Mesodermal cell (in vitro differentiated cells): Measurements from ENCODE around the gene DAZAP1.
A peak's percentile ranks its signal among the peaks of the same experiment; 100 is the strongest.

Source experiments
- H3K27ac ChIP-seq: 2 replicates; pipeline ENCODE4 v1.7.0; 2013; ENCODE audit warnings: mild to moderate bottlenecking, low read depth, low read length, moderate library complexity; ENCODE audit not compliant: severe bottlenecking
- H3K36me3 ChIP-seq: 2 replicates; pipeline ENCODE4 v1.7.1; 2013; ENCODE audit warnings: mild to moderate bottlenecking, low read length, moderate library complexity; ENCODE audit not compliant: control insufficient read depth, insufficient read depth
- H3K4me1 ChIP-seq: one replicate; pipeline ENCODE4 v1.7.1; 2013; ENCODE audit warnings: mild to moderate bottlenecking, low read length; ENCODE audit not compliant: insufficient read depth, control insufficient read depth, poor library complexity, severe bottlenecking
- H3K4me3 ChIP-seq: 2 replicates; pipeline ENCODE4 v1.7.0; 2013; ENCODE audit warnings: low read length, control low read depth, mild to moderate bottlenecking; ENCODE audit not compliant: insufficient read depth, poor library complexity, severe bottlenecking; ENCODE audit errors: extremely low read depth
- H3K9me3 ChIP-seq: 2 replicates; pipeline ENCODE4 v1.7.1; 2013; ENCODE audit warnings: mild to moderate bottlenecking, low read length, moderate library complexity; ENCODE audit not compliant: control insufficient read depth
- WGBS, 2 experiments: methylation state at CpG; one replicate each; pipeline ENCODE4 v1.1.5; 2013; ENCODE audit warnings: missing lambda C conversion rate in 2 of 2; ENCODE audit not compliant: insufficient coverage in 2 of 2; 5-methylcytosine and 5-hydroxymethylcytosine counted together

DAZAP1 gene

GRCh38 chr19:1406774-1407527, 435 bp upstream of the DAZAP1 start:
- peaks cover 25% of the 10 kb centered on the region for H3K4me1 ChIP-seq
- H3K4me3 ChIP-seq: peak overlapping the region; percentile 49
- peak overlapping the region; percentile 71 for H3K27ac ChIP-seq
- H3K36me3 ChIP-seq: peaks cover 27% of the 10 kb centered on the region
- WGBS, 2 experiments: 1% methylated on average over 53 to 72 of the region's 72 CpGs
- H3K9me3 ChIP-seq: no peaks in the 10 kb centered on the region

GRCh38 chr19:1408300-1409203, 1.2 kb downstream of the DAZAP1 start:
- 1 to 2% methylated on average over 49 to 53 of the region's 69 CpGs for WGBS, 2 experiments
- no peaks in the 10 kb centered on the region for H3K9me3 ChIP-seq
- peak overlapping the region; percentile 72 for H3K27ac ChIP-seq
- H3K36me3 ChIP-seq: peaks cover 43% of the 10 kb centered on the region
- peak overlapping the region; percentile 99 for H3K4me3 ChIP-seq
- H3K4me1 ChIP-seq: peaks cover 21% of the 10 kb centered on the region

- 87 to 91% methylated on average over 30 to 31 of the region's 33 CpGs for WGBS, 2 experiments
- Histone ChIP-seq H3K36me3 (peaks cover 51% of the 10 kb centered on the region), H3K27ac (peak overlapping the region; percentile 72), H3K9me3 (no peaks in the 10 kb centered on the region), H3K4me1 (peaks cover 21% of the 10 kb centered on the region), H3K4me3 (peak overlapping the region; percentile 99)
Measured at GRCh38 chr19:1409204-1410005, 2.0 kb downstream of the DAZAP1 start.

GRCh38 chr19:1410136-1410786, 2.9 kb downstream of the DAZAP1 start:
- H3K36me3 ChIP-seq: peaks cover 52% of the 10 kb centered on the region
- peaks cover 24% of the 10 kb centered on the region for H3K4me1 ChIP-seq
- H3K9me3 ChIP-seq: no peaks in the 10 kb centered on the region
- no peak overlapping the region for H3K4me3 ChIP-seq
- H3K27ac ChIP-seq: no peak overlapping the region
- 92 to 95% methylated on average over 12 to 19 of the region's 23 CpGs for WGBS, 2 experiments

GRCh38 chr19:1410789-1411188, 3.4 kb downstream of the DAZAP1 start:
- Histone ChIP-seq H3K9me3 (no peaks in the 10 kb centered on the region), H3K27ac (no peak overlapping the region), H3K4me1 (peaks cover 26% of the 10 kb centered on the region), H3K36me3 (peaks cover 52% of the 10 kb centered on the region), H3K4me3 (no peak overlapping the region)
- 99% methylated on average over 9 of the region's 9 CpGs for WGBS, 2 experiments

- Histone ChIP-seq H3K36me3 (peaks cover 55% of the 10 kb centered on the region), H3K27ac (peak overlapping the region; percentile 23), H3K4me1 (peaks cover 33% of the 10 kb centered on the region), H3K9me3 (no peaks in the 10 kb centered on the region), H3K4me3 (no peak overlapping the region)
- WGBS, 2 experiments: 94 to 96% methylated on average over 26 to 29 of the region's 29 CpGs
Measured at GRCh38 chr19:1411255-1412191, 4.1 kb downstream of the DAZAP1 start.

- Histone ChIP-seq H3K9me3 (no peaks in the 10 kb centered on the region), H3K4me3 (no peak overlapping the region), H3K27ac (no peak overlapping the region), H3K4me1 (peaks cover 40% of the 10 kb centered on the region), H3K36me3 (peaks cover 63% of the 10 kb centered on the region)
- WGBS, 2 experiments: 94 to 95% methylated on average over 20 to 21 of the region's 21 CpGs
Measured at GRCh38 chr19:1412323-1412923, 5.0 kb downstream of the DAZAP1 start.

GRCh38 chr19:1412995-1413800, 5.8 kb downstream of the DAZAP1 start:
- Histone ChIP-seq H3K9me3 (no peaks in the 10 kb centered on the region), H3K27ac (no peak overlapping the region), H3K4me1 (peaks cover 40% of the 10 kb centered on the region), H3K36me3 (peaks cover 71% of the 10 kb centered on the region), H3K4me3 (no peak overlapping the region)
- WGBS, 2 experiments: 93 to 97% methylated on average over 31 to 33 of the region's 36 CpGs
